ENCODE data around the gene TTBK1.

DNA sequence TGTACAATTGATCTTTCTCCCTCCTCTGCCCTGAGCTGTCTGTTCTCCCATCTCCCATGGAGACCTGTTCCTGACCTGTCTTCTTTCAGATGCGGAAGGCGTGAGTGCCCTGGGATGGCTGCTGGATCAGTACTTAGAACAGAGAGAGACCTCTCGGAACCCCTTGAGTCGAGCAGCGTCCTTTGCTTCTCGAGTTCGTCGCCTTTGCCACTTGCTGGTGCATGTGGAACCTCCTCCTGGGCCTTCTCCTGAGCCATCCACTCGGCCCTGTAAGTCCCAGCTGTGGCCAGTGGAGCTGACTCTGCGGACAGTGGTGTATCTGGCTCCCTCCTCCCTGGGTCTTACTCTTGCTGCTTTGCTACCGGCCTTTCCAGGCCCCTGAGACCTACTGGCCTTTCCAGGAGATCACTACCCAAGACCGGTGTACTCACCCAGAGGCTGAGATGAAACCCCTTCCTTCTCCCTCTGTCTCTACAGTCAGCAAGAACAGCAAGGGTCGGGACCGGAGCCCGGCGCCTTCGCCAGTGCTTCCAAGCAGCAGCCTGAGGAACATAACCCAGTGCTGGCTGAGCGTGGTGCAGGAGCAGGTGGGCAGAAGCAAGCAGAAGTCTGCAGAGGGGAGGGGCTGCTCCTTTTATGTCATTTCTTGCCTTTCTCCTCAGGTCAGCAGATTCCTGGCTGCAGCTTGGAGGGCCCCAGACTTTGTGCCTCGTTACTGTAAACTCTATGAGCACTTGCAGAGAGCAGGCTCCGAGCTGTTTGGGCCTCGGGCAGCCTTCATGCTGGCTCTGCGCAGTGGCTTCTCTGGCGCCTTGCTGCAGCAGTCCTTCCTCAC, 38.8 kb upstream of the TTBK1 start:
- TF ChIP-seq POLR2A (IDR thresholded peaks at IDR 0.05), result no peak
- TF ChIP-seq, protein P1, sequence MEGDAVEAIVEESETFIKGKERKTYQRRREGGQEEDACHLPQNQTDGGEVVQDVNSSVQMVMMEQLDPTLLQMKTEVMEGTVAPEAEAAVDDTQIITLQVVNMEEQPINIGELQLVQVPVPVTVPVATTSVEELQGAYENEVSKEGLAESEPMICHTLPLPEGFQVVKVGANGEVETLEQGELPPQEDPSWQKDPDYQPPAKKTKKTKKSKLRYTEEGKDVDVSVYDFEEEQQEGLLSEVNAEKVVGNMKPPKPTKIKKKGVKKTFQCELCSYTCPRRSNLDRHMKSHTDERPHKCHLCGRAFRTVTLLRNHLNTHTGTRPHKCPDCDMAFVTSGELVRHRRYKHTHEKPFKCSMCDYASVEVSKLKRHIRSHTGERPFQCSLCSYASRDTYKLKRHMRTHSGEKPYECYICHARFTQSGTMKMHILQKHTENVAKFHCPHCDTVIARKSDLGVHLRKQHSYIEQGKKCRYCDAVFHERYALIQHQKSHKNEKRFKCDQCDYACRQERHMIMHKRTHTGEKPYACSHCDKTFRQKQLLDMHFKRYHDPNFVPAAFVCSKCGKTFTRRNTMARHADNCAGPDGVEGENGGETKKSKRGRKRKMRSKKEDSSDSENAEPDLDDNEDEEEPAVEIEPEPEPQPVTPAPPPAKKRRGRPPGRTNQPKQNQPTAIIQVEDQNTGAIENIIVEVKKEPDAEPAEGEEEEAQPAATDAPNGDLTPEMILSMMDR (IDR thresholded peaks at IDR 0.05), result no peak

All from body of pancreas (tissue), 4 donors.